Epithelial cell of proximal tubule (primary cell): Measurements from ENCODE around the gene SLC25A31. TPM values are rescaled to one million over a fixed set of nuclear protein-coding genes. Genes with fewer than 3 reads are reported as not detected.

Experiments used
- DNase-seq: peaks from one replicate; pipeline ENCODE4 v3.0.0-alpha.2; 2011; ENCODE audit warnings: low read depth
- H3K4me3 ChIP-seq: 2 replicates; pipeline ENCODE4 v1.5.1; 2011; ENCODE audit warnings: low read depth, mild to moderate bottlenecking, low read length
- CTCF ChIP-seq: conservative IDR thresholded peaks from 2 replicates; pipeline ENCODE4 v1.5.1; 2012; ENCODE audit warnings: low read depth, mild to moderate bottlenecking, low read length
- total RNA-seq: library from RNA; depleted of rRNA; stranded (reverse); fragments of >200 nt; gene quantifications from 2 replicates; pipeline ENCODE4 v1.2.3, GENCODE V29; 2015

SLC25A31 gene
- total RNA-seq, 1 donor from 2014 or later, result not detected

- no peak overlapping the region for H3K4me3 ChIP-seq
- TF ChIP-seq CTCF, result no peak
- DNase-seq, result no peak
Observed at GRCh38 chr4:127809173-127809800, 79.1 kb downstream of the SLC25A31 start.

GRCh38 chr4:127810551-127810950 lies 80.4 kb downstream of the SLC25A31 start:
- DNase-seq, result no peak
- TF ChIP-seq CTCF, result no peak

GRCh38 chr4:127822430-127822829 lies 92.2 kb downstream of the SLC25A31 start:
- no peak for DNase-seq
- TF ChIP-seq CTCF, result no peak
- no peak overlapping the region for H3K4me3 ChIP-seq

More at GRCh38 chr4:127810551-127810950, 80.4 kb downstream of the SLC25A31 start:
- H3K4me3 ChIP-seq, result no peak overlapping the region

Other genes starting within 250 kb of the SLC25A31 start
- gene INTU, start 97.4 kb upstream of the SLC25A31 start, total RNA-seq, result 1.6 and 4.3 TPM in 2 replicates
- 10.6 and 12.6 TPM in 2 replicates for gene HSPA4L, start 51.9 kb downstream of the SLC25A31 start, total RNA-seq
- gene PLK4, start 150.5 kb downstream of the SLC25A31 start, total RNA-seq, result 27.9 and 29.0 TPM in 2 replicates
- gene MFSD8, start 234.8 kb downstream of the SLC25A31 start, total RNA-seq, result 10.3 and 12.2 TPM in 2 replicates
- gene ABHD18, start 235.0 kb downstream of the SLC25A31 start, total RNA-seq, result 3.6 and 6.8 TPM in 2 replicates